Mesendoderm (in vitro differentiated cells): ENCODE data around the gene EVI5.
A peak's percentile ranks its signal among the peaks of the same experiment; 100 is the strongest.

ENCODE experiments used
- DNase-seq: peaks from one replicate; pipeline ENCODE4 v3.0.0; 2013
- H2AK5ac ChIP-seq: 2 replicates; pipeline ENCODE4 v1.6.1; 2013; ENCODE audit warnings: low read length, inconsistent platforms
- H2BK120ac ChIP-seq: 2 replicates; pipeline ENCODE4 v1.6.1; 2013; ENCODE audit warnings: low read depth, mild to moderate bottlenecking, low read length, moderate library complexity, mixed read lengths
- H2BK15ac ChIP-seq: replicated peaks from 2 replicates; pipeline ENCODE4 v1.6.1; 2013; ENCODE audit warnings: low read depth, mild to moderate bottlenecking, moderate library complexity
- H2BK5ac ChIP-seq: 2 replicates; pipeline ENCODE4 v1.6.1; 2013; ENCODE audit warnings: low read length, inconsistent platforms
- H3K18ac ChIP-seq: 2 replicates; pipeline ENCODE4 v1.6.1; 2013; ENCODE audit warnings: mild to moderate bottlenecking, low read length, mixed read lengths
- H3K23ac ChIP-seq: one replicate; pipeline ENCODE4 v1.6.1; 2013; ENCODE audit warnings: low read length
- H3K27ac ChIP-seq: 2 replicates; pipeline ENCODE4 v1.5.1; 2013; ENCODE audit warnings: low read depth, mild to moderate bottlenecking, inconsistent platforms, low read length, moderate library complexity
- H3K27me3 ChIP-seq: 2 replicates; pipeline ENCODE4 v1.6.1; 2013; ENCODE audit warnings: low read length, control low read depth, mild to moderate bottlenecking, inconsistent platforms; ENCODE audit not compliant: insufficient read depth, poor library complexity
- H3K36me3 ChIP-seq: 2 replicates; pipeline ENCODE4 v1.6.1; 2013; ENCODE audit warnings: low read length, inconsistent platforms; ENCODE audit not compliant: control insufficient read depth, insufficient read depth
- H3K4ac ChIP-seq: one replicate; pipeline ENCODE4 v1.6.1; 2013; ENCODE audit warnings: low read depth, mild to moderate bottlenecking, low read length, moderate library complexity
- H3K4me1 ChIP-seq: 2 replicates; pipeline ENCODE4 v1.6.1; 2013; ENCODE audit warnings: low read depth, low read length, inconsistent platforms; ENCODE audit not compliant: control insufficient read depth
- H3K4me2 ChIP-seq: 2 replicates; pipeline ENCODE4 v1.6.1; 2013; ENCODE audit warnings: low read length
- H3K4me3 ChIP-seq: 2 replicates; pipeline ENCODE4 v1.5.1; 2013; ENCODE audit warnings: mild to moderate bottlenecking, low read length
- H3K56ac ChIP-seq: one replicate; pipeline ENCODE4 v1.6.1; 2013; ENCODE audit warnings: low read length
- H3K79me1 ChIP-seq: 2 replicates; pipeline ENCODE4 v1.6.1; 2013; ENCODE audit warnings: low read length, inconsistent platforms
- H3K79me2 ChIP-seq: 2 replicates; pipeline ENCODE4 v1.6.1; 2013; ENCODE audit warnings: mild to moderate bottlenecking, low read length; ENCODE audit not compliant: control insufficient read depth, insufficient read depth
- H3K9ac ChIP-seq: 2 replicates; pipeline ENCODE4 v1.6.1; 2013; ENCODE audit warnings: low read length, inconsistent platforms
- H4K5ac ChIP-seq: one replicate; pipeline ENCODE4 v1.6.1; 2013; ENCODE audit warnings: low read length
- H4K8ac ChIP-seq: one replicate; pipeline ENCODE4 v1.6.1; 2013; ENCODE audit warnings: low read depth, mild to moderate bottlenecking, control low read depth, low read length, moderate library complexity
- WGBS: extraction: QIAGEN DNeasy Blood & Tissue Kit; methylation state at CpG from one replicate; pipeline ENCODE4 v1.1.7; 2013; ENCODE audit warnings: low lambda C conversion rate, missing lambda C conversion rate; ENCODE audit not compliant: insufficient coverage; ENCODE audit errors: extremely low coverage; 5-methylcytosine and 5-hydroxymethylcytosine counted together

The EVI5 gene

GRCh38 chr1:92554216-92554615 lies 230.7 kb downstream of the EVI5 start:
- H3K18ac ChIP-seq, result no peak overlapping the region
- no peaks in the 10 kb centered on the region for H3K79me1 ChIP-seq
- no peaks in the 10 kb centered on the region for H3K27me3 ChIP-seq
- no peak overlapping the region for H3K4ac ChIP-seq
- no peak overlapping the region for H2BK15ac ChIP-seq
- WGBS, result no CpG with 5 or more reads among the region's 3 CpGs
- no peaks in the 10 kb centered on the region for H3K79me2 ChIP-seq
- H4K8ac ChIP-seq, result no peak overlapping the region
- no peaks in the 10 kb centered on the region for H3K36me3 ChIP-seq
- H3K23ac ChIP-seq, result no peak overlapping the region
- H3K4me2 ChIP-seq, result no peak overlapping the region
- H2BK5ac ChIP-seq, result no peak overlapping the region
- no peaks in the 10 kb centered on the region for H3K4me1 ChIP-seq
- H3K9ac ChIP-seq, result no peak overlapping the region
- H3K27ac ChIP-seq, result no peak overlapping the region
- H2AK5ac ChIP-seq, result no peak overlapping the region
- H4K5ac ChIP-seq, result no peak overlapping the region
- no peak overlapping the region for H3K4me3 ChIP-seq
- no peak overlapping the region for H3K56ac ChIP-seq
- DNase-seq, result no peak
- H2BK120ac ChIP-seq, result no peak overlapping the region

DNA sequence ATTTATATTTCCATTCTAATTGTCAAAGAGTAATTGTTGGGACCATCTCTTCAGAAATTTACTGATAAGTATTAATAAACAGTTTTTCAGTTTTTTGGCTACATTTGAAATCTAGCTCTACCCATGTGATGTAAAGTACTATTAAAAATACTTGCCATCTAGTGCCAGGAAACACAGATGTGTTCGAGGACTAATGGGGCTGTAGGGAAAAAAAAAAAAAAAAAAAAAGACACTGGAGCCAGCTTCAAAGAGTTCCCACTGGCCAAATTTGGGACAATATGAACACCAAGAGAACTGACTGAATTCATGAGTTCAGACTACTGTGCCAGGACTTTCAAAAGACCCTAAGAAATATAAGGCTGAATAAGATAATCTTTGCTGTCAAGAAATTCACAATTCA lies 233.0 kb downstream of the EVI5 start:
- Histone ChIP-seq H3K79me1 (no peaks in the 10 kb centered on the region), H3K18ac (no peak overlapping the region), H3K36me3 (no peaks in the 10 kb centered on the region), H3K56ac (no peak overlapping the region), H3K4me3 (no peak overlapping the region), H3K9ac (no peak overlapping the region), H3K4me2 (no peak overlapping the region), H3K79me2 (no peaks in the 10 kb centered on the region), H4K5ac (no peak overlapping the region), H3K23ac (no peak overlapping the region), H3K27ac (no peak overlapping the region), H2BK5ac (no peak overlapping the region), H3K4ac (no peak overlapping the region), H3K4me1 (no peaks in the 10 kb centered on the region), H2AK5ac (no peak overlapping the region), H4K8ac (no peak overlapping the region), H2BK15ac (no peak overlapping the region), H2BK120ac (no peak overlapping the region), H3K27me3 (no peaks in the 10 kb centered on the region)
- WGBS, result no CpG with 5 or more reads among the region's 1 CpG
- DNase-seq, result no peak

DNA sequence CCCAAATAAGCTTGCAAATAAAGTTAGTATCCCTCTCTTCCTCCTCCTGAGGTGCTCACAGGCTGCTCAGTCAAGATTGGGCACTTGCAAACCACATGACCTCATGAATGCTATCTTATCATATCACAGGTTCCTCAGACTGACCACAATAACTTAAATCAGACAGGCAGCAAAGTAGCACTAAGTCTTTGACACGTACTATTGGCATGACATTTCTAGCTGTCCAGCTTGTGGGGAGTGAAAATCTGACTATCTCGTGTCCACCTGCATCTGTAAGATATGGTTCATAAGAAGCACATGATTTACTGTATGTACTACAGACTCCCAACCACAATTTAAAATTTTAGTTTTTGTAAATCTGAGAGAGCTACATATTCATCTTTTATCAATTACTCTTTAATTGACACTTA lies 240.1 kb downstream of the EVI5 start:
- Histone ChIP-seq H3K56ac (no peak overlapping the region), H4K8ac (no peak overlapping the region), H3K9ac (no peak overlapping the region), H3K27me3 (no peaks in the 10 kb centered on the region), H2AK5ac (no peak overlapping the region), H3K18ac (no peak overlapping the region), H3K4me1 (no peaks in the 10 kb centered on the region), H3K4ac (no peak overlapping the region), H3K4me2 (no peak overlapping the region), H2BK15ac (no peak overlapping the region), H3K27ac (no peak overlapping the region), H3K36me3 (no peaks in the 10 kb centered on the region), H4K5ac (no peak overlapping the region), H3K4me3 (no peak overlapping the region), H3K79me2 (no peaks in the 10 kb centered on the region), H2BK5ac (no peak overlapping the region), H3K79me1 (no peaks in the 10 kb centered on the region), H2BK120ac (no peak overlapping the region), H3K23ac (no peak overlapping the region)
- peak; percentile 1 for DNase-seq
- no CpG with 5 or more reads among the region's 2 CpGs for WGBS

GRCh38 chr1:92543131-92544055 lies 241.5 kb downstream of the EVI5 start:
- no CpG with 5 or more reads among the region's 9 CpGs for WGBS
- H3K18ac ChIP-seq, result no peak overlapping the region
- no peaks in the 10 kb centered on the region for H3K4me1 ChIP-seq

DNA sequence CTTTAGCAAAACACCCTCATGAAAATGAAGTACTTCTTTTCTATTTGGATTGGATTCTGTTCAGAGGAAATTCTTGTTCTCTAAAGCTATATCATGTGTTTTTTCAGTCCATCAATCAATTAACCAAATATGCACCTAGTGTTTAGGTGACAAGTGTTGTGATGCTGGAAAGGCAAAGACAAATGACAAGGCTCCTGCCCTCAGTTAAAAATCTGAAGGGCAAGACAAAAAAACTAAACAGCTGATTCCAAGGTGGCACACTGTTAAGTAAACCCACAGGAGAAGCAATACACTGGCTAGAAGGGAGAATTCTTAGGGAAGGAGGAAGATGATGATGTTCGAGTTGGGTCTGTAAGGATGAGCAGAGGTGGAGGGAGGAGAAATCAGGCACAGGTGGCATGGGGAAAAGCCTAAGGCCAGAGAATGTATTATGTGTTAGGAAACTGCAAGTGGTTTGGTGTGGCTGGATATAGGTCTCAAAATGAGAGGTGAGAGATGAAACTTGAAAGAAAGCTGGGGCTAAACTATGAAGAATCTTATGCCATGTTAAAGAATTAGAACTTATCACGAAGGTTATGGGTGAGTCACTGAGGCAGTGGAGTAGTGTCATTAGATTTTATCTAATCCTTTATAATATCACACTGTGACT lies 246.4 kb downstream of the EVI5 start:
- no peak overlapping the region for H3K4ac ChIP-seq
- no peak overlapping the region for H3K9ac ChIP-seq
- H3K4me1 ChIP-seq, result no peaks in the 10 kb centered on the region
- H3K27me3 ChIP-seq, result no peaks in the 10 kb centered on the region
- no peak overlapping the region for H3K56ac ChIP-seq
- no peak overlapping the region for H3K18ac ChIP-seq
- no peak overlapping the region for H4K8ac ChIP-seq
- H2AK5ac ChIP-seq, result no peak overlapping the region
- WGBS, result no CpG with 5 or more reads among the region's 2 CpGs
- no peak for DNase-seq
- H3K23ac ChIP-seq, result no peak overlapping the region
- H2BK5ac ChIP-seq, result no peak overlapping the region
- no peak overlapping the region for H4K5ac ChIP-seq
- no peaks in the 10 kb centered on the region for H3K36me3 ChIP-seq
- no peaks in the 10 kb centered on the region for H3K79me1 ChIP-seq
- no peak overlapping the region for H3K27ac ChIP-seq
- no peak overlapping the region for H2BK15ac ChIP-seq
- no peaks in the 10 kb centered on the region for H3K79me2 ChIP-seq
- no peak overlapping the region for H3K4me2 ChIP-seq
- no peak overlapping the region for H2BK120ac ChIP-seq
- no peak overlapping the region for H3K4me3 ChIP-seq

More at GRCh38 chr1:92543131-92544055, 241.5 kb downstream of the EVI5 start:
- no peak overlapping the region for H3K4me3 ChIP-seq
- H3K79me2 ChIP-seq, result no peaks in the 10 kb centered on the region
- no peak overlapping the region for H3K23ac ChIP-seq
- no peak overlapping the region for H3K56ac ChIP-seq
- H2BK5ac ChIP-seq, result no peak overlapping the region
- H2AK5ac ChIP-seq, result no peak overlapping the region
- H2BK15ac ChIP-seq, result no peak overlapping the region
- H3K79me1 ChIP-seq, result no peaks in the 10 kb centered on the region
- H3K27ac ChIP-seq, result no peak overlapping the region
- H3K4me2 ChIP-seq, result no peak overlapping the region
- no peak overlapping the region for H3K9ac ChIP-seq
- no peaks in the 10 kb centered on the region for H3K27me3 ChIP-seq
- H4K8ac ChIP-seq, result no peak overlapping the region
- H3K36me3 ChIP-seq, result no peaks in the 10 kb centered on the region
- H2BK120ac ChIP-seq, result no peak overlapping the region
- no peak for DNase-seq
- no peak overlapping the region for H4K5ac ChIP-seq
- no peak overlapping the region for H3K4ac ChIP-seq
